ELR (cell line): ENCODE results near the gene NCAM1.
"Not testable (repeated sequence)": the region's sequence is repeated elsewhere in the genome, so short reads cannot be mapped to it uniquely, and the experiment has no call there.

ENCODE experiments used
- DNase-seq: peaks from one replicate; pipeline ENCODE4 v3.0.0-alpha.2; 2015; ENCODE audit warnings: low read depth

Gene NCAM1

DNA sequence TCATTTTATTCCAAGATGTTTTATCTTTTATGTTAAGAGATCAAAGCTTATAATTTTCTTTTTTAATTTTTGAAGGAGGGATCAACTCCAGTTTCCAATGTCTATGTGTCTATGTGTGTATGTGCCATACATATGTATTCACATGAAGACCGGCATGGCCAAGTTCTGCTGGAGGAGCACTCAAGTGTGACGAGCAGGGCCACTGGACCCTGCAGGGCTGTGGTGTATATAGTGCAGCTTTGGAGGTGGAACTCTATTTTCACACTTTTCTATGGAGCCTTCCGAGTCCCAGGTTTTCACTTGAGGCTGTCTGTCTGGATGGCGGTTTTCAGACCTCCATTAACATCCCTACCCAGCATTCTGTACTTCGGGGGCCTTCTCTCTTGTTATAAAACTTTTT, 316.7 kb downstream of the NCAM1 start:
- DNase-seq = no peak

- no peak for DNase-seq
Measured at GRCh38 chr11:113278481-113278880, 317.3 kb downstream of the NCAM1 start.

DNA sequence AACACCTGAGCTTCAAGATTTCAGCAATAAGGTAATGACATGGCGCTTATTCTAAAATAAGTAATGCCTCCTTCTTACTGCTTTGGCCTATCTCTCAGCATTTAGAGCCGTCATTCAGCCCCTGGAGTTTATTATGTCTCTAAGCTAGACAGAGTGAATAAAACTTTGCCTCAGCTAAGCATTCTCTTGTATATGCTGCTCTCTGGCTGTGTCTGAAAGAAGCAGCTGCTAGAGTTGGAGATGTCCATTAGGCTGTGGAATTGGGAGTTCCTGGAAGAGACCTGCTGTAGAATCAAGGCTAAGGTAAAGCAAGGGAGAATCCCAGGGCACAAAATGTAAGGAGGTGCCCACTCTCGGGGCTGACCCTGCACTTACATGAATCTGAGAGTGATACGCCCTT, 317.7 kb downstream of the NCAM1 start:
- no peak for DNase-seq

DNA sequence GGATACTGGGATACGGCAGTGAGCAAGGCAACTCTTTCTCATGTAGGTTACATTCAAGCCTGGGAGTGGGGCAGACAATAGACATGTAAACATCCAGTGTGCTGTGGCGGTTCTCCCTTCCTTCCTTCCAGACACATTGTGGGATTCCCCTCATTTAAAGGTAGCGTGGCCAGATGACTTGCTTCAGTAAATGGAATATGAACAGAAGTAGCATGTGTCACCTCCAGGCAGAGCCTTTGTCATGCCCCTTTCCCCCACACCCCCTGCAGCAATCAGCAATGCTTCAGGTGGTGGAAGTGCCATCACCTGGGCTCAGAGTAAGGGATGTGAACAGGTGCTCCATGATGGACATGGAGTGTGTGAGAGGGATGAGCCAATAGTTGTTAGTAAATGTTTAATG, 318.4 kb downstream of the NCAM1 start:
- DNase-seq = no peak

DNA sequence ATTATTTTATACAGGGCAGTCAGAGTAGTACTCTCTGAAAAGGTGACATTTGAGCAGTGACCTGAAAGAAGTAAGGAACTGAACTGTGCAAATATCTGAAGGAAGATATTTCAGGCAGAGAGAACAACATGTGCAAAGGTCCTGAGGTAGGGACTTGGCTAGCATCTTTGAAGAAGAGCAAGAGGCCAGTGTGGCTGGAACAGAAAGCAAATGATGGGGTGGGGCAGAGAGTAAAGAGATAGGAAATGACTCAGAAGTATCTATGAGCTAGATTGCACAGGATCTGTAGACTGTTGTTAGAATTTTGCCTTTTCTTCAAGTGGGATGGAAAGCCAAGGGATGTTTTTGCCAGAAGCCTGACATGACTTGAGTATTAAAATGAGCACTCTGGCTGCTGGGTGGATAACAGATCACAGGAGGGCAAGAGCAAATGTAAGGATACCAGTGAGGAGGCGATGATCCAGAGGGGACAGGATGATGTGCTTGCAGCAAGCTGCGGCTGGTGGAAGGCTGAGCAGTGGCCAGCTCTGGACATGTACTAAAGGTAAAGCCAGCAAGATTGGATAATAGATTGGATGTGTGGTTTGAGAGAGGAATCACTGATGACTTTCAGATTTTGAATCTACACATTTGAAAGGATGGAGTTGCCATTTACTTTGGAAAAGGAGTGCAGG, 320.0 kb downstream of the NCAM1 start:
- no peak for DNase-seq

- DNase-seq = no peak
Measured at GRCh38 chr11:113282898-113283437, 321.7 kb downstream of the NCAM1 start.

DNA sequence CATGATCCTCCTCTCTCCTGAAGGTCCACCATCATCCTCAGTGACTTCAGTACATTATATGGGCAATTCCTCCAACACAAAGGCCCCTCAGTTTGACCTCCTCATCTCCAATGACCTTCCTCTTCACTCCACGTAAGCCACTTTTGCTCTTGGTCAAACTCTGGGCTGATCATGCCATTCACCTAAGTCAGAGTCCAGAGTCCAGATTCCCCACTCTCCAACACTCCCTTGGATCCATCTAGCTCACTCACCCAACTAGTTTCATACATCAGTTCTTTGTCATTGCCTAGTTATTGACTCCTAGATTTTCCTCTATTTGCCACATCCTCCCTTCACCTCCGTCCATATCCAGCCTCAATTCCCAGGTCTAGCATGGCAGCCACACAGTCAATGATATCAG, 322.7 kb downstream of the NCAM1 start:
- DNase-seq = no peak

GRCh38 chr11:113286009-113286408, 324.8 kb downstream of the NCAM1 start:
- no peak for DNase-seq

DNA sequence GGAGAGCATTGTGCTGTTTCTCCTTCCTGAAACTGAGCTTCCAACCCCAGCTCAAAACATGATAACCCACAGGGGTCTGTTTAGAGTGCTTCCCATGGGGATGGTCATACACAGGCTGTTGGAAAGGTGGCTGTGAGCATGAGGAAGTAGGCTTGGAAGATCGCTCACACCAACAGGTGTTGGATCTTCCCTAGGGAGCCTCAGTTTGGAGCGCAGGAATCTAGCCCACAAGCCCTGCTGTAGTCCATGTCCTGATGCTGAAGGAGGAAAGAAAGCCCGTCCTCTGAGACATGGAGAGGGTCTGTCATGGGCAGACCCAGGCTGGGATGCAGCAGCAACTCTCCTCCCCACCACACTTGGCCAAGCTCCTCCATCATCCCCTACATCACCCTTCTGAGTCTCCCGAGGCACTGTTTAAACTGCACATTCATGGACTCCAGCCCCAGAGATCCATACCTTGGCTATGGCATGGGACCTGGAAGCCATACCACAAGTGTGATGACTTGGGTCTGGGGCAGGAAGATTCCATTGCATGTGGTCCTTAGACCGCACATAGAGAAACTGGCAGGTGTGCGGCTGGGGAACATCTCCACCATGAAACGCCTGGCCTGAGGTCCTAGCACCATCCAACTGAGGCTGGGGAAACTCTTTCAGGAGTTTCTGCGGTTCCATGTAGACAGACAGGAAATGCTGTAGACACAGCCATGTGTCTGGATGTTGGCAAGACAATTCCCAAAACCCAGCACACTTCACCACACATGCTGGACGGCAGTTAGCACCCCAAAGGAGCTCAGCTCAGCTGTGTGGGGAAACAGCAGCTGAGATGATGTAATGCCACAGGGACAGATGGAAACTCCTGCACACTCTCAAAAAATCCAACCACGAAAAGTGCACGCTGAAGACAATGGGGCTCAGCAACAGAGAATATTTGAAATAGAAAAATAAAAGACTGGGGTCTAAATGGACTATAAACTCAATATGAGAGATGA, 325.6 kb downstream of the NCAM1 start:
- DNase-seq = no peak

DNA sequence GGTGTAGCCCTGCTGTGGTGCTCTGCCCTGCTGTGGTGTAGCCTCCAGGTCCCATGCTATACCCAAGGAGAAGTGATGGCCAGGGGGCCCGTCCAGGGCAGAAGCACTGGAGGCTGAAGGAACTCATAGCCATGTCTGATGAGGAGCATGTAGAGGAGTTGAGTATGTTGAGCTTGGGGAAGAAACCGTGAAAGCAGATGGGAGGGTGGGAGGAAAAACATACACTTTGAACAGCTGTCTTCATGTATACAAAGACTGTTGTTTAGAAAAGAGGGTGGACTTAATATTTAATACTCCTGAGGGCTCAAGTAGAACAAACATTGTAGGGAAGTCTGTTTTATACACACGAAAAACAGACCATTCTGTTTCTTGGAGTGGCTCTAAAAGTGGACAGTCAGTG, 326.6 kb downstream of the NCAM1 start:
- DNase-seq = no peak

DNA sequence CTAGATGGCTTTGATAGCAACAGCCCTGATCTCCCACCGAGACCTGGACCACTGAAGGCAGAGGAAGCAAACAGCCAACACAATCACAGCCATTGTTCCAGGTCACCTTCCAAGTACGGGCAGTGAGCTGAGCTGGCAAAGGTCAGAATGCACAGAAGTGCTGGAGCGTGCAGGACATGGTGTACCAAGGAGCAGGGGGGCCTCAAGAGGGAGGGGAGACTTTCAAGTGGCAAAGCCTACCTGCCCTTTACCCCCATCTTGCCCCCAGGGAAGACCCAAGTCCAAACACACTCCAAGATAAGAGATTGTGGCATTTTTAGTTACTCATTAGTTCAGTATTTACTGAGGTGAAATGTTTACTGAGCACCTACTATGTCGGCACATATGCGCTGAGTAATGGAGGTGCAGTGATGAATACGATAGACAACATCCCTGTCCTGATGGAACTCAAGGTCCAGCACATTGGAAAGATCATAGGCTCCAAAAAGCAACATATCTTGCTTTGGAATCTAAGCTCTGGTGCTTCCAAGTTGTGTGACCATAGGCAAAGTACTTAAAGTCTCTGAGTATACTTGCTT, 327.2 kb downstream of the NCAM1 start:
- no peak for DNase-seq

- peak; percentile 61 for DNase-seq
Measured at GRCh38 chr11:113289431-113290187, 328.4 kb downstream of the NCAM1 start.

DNA sequence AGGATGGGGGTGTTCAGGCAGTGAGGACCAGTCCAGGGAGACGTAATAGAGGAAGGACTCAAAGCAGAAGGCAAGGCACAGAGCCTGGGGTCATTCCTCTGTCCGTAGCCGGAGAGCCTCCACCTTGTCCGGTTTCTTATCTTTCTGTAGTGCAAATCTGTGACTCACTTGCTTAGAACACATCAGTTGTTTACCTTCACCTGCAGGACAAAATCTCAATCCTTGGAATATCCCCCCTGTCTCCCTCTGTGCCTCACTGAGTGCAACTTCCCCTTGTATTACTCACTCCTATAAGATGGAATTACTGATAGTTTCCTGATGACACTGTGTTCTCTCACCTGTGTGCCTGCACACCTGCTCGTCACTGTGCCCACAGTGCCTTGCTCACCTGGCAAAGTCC, 332.7 kb downstream of the NCAM1 start:
- DNase-seq = no peak

DNA sequence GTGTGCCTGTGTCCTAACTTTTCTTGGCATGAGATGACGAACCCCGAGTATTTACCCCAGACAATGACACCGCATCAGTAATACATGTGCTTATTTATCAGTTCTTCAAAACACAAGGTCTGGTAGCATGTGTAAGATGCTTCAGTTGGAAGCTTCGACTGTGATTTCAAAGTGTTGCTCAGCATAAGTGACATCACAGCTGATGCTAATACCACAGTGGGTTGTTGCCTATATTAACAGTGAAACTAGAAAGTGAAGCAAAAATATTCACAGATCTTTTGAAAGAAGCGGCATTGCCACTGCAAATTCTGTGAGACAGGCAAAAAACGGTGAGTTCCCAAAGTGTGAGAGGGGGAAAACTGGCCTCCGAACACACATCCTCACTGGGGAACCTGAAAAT, 334.8 kb downstream of the NCAM1 start:
- no peak for DNase-seq

- DNase-seq = peak; percentile 30
Measured at GRCh38 chr11:113296447-113297205, 335.4 kb downstream of the NCAM1 start.

GRCh38 chr11:113298496-113298895, 337.3 kb downstream of the NCAM1 start:
- DNase-seq = not testable (repeated sequence)

- DNase-seq = no peak
Measured at GRCh38 chr11:113304916-113305315, 343.7 kb downstream of the NCAM1 start.

DNA sequence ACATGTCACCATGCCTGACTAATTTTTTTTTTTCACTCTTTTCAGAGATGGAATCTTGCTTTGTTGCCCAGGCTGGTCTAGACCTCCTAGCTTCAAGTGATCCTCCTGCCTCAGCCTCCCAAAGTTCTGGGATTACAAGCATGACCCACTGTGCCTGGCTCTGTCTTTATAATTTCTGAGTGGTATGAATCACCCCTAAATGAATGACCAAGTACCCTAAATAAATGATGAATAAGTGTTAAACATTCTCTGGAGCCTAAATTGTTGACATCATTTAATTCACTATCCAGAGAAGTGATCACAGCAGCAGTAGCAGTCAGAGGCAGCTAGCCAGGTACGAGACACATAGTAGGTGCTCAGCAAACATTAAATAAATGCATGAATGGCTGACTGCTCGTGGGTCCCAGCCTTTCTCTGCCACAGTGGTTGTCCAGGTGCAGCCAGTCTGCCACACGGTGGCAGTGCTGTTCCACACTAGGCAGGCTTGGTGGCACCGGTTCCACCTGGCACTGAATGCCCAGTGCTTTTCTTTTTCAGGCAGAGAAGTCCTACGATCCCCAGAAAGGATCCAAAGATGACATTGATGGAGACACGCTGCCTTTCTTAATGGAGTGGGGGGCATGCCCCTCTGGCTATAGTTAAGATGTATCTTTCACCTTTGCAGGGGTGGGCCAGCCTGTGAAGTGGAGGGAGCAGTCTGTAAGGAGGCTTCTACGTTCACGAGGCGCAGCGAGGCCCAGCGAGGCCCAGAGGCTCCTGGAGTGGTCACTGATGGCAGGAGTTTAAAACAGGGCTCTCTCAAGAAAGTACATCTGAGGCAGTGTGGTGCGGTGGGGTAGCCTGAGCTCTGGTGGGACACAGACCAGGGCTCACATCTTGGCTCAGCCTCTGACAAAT, 344.5 kb downstream of the NCAM1 start:
- DNase-seq = peak; percentile 71

DNA sequence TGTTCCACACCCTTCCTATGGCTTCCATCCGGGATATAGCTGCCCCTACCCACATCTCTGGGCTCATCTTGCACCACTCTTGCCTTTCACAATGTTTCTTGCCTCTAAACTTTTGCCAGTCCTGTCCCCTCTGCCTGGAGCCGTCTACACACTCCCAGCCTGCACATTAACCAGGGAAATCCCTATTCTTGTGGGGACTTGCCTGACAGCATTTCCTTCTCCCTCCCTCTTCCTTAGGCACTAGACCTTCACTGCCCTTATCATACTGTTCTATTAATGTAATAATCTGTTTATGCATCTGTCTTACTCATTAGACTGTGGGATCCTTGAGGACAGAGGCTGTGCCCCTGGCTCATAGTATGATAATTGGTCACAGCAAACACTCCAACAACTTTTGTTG, 347.4 kb downstream of the NCAM1 start:
- no peak for DNase-seq

- peak; percentile 17 for DNase-seq
Measured at GRCh38 chr11:113311536-113311935, 350.3 kb downstream of the NCAM1 start.
